OCI-LY3 (cell line): Measurements from ENCODE around the gene LMAN2L.

Experiments
- CTCF ChIP-seq: fragments of 200-600, 300-600 bp; sonication (generic); IDR thresholded peaks from 2 replicates; pipeline ENCODE4 v1.5.1; 2014; ENCODE audit warnings: antibody characterized with exemption, low read length, low read depth
- EZH2phosphoT487 ChIP-seq: fragments of 200-600 bp; shearing (Covaris generic); IDR thresholded peaks from 2 replicates; pipeline ENCODE4 v1.6.1; 2018; ENCODE audit warnings: antibody characterized with exemption, mixed run types, low read depth

- TF ChIP-seq CTCF (no peak), EZH2phosphoT487 (no peak)
These were observed 60.0 kb downstream of the LMAN2L start for GRCh38 chr2:96679848-96680247.
